K562 (cell line): ENCODE results near the gene ARSA.

ENCODE experiments used
- CBFA2T3 ChIP-seq: fragments of 450-650 bp; IDR thresholded peaks from 2 replicates; pipeline ENCODE4 v1.6.1; 2017
- HDGF ChIP-seq: fragments of 450-650 bp; IDR thresholded peaks from 2 replicates; pipeline ENCODE4 v1.6.1; 2016
- MITF ChIP-seq: IDR thresholded peaks from 2 replicates; pipeline ENCODE4 v1.6.1; 2014; ENCODE audit warnings: antibody characterized with exemption
- RAD21 ChIP-seq, 2 experiments: fragments of 250-450 bp in 1 of 2; fragments of 450-650 bp in 1 of 2; sonication (Bioruptor Pico) in 1 of 2; formaldehyde crosslinking in 1 of 2; IDR thresholded peaks in 1 of 2; conservative IDR thresholded peaks in 1 of 2; 2 replicates each; pipeline versions ENCODE4 v1.4.0 to v1.8.0; 2020 to 2022; ENCODE audit warnings: mild to moderate bottlenecking in 2 of 2, moderate library complexity in 1 of 2
- RFX5 ChIP-seq: IDR thresholded peaks from 2 replicates; pipeline ENCODE4 v1.6.1; 2011; ENCODE audit warnings: low read depth, mild to moderate bottlenecking, improper control_type of control experiment, low read length
- SREBF2 ChIP-seq: sonication (generic); formaldehyde crosslinking; IDR thresholded peaks from 2 replicates; pipeline ENCODE4 v1.4.0; 2020; ENCODE audit warnings: mild to moderate bottlenecking, missing genetic modification reagents
- TF ChIP-seq, protein P1 (sequence below): sonication (generic); formaldehyde crosslinking; IDR thresholded peaks from 2 replicates; pipeline ENCODE4 v1.5.0; 2020; ENCODE audit warnings: missing genetic modification reagents

GRCh38 chr22:50611341-50612060, 16.5 kb downstream of the ARSA start:
- TF ChIP-seq, protein P1, sequence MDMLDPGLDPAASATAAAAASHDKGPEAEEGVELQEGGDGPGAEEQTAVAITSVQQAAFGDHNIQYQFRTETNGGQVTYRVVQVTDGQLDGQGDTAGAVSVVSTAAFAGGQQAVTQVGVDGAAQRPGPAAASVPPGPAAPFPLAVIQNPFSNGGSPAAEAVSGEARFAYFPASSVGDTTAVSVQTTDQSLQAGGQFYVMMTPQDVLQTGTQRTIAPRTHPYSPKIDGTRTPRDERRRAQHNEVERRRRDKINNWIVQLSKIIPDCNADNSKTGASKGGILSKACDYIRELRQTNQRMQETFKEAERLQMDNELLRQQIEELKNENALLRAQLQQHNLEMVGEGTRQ (CRISPR knock-in tag): no peak
- no peak for TF ChIP-seq RFX5
- no peak for TF ChIP-seq CBFA2T3
- no peak for TF ChIP-seq MITF
- TF ChIP-seq SREBF2 (CRISPR knock-in tag): no peak
- no peak for TF ChIP-seq RAD21 (CRISPR knock-in tag; conservative IDR thresholded peaks at IDR 0.05 in 1 of 2, IDR thresholded peaks at IDR 0.05 in 1 of 2)
- no peak for TF ChIP-seq HDGF
